Trophoblast cell (in vitro differentiated cells and primary cell): ENCODE data around the gene MITF.

Experiments used
- DNase-seq, 2 donors: peaks; one replicate each; pipeline ENCODE4 v3.0.0-alpha.2; 2016
- H2AFZ ChIP-seq: 2 replicates; pipeline ENCODE4 v1.6.1; 2013; ENCODE audit warnings: low read length, moderate library complexity, mild to moderate bottlenecking; ENCODE audit not compliant: insufficient read depth, poor library complexity
- H2AK5ac ChIP-seq: 2 replicates; pipeline ENCODE4 v1.6.1; 2013; ENCODE audit warnings: mild to moderate bottlenecking, low read length
- H2BK120ac ChIP-seq: 2 replicates; pipeline ENCODE4 v1.6.1; 2013; ENCODE audit warnings: low read length, mild to moderate bottlenecking, moderate library complexity; ENCODE audit not compliant: insufficient read depth, poor library complexity
- H2BK12ac ChIP-seq: 2 replicates; pipeline ENCODE4 v1.6.1; 2013; ENCODE audit warnings: mild to moderate bottlenecking, low read length, moderate library complexity
- H2BK5ac ChIP-seq: 2 replicates; pipeline ENCODE4 v1.6.1; 2013; ENCODE audit warnings: low read length, low read depth, moderate library complexity, mild to moderate bottlenecking; ENCODE audit not compliant: poor library complexity
- H3K14ac ChIP-seq: 2 replicates; pipeline ENCODE4 v1.6.1; 2013; ENCODE audit warnings: mild to moderate bottlenecking, low read length
- H3K18ac ChIP-seq: 2 replicates; pipeline ENCODE4 v1.6.1; 2013; ENCODE audit warnings: mild to moderate bottlenecking, low read length
- H3K23ac ChIP-seq: 2 replicates; pipeline ENCODE4 v1.6.1; 2013; ENCODE audit warnings: low read length
- H3K27ac ChIP-seq: 2 replicates; pipeline ENCODE4 v1.5.1; 2013; ENCODE audit warnings: low read depth, mild to moderate bottlenecking, inconsistent platforms, low read length, moderate library complexity
- H3K27me3 ChIP-seq: 2 replicates; pipeline ENCODE4 v1.6.1; 2013; ENCODE audit warnings: inconsistent platforms, mild to moderate bottlenecking, low read length, moderate library complexity; ENCODE audit not compliant: insufficient read depth
- H3K36me3 ChIP-seq, 2 experiments: 1 replicate in 1 of 2; 2 replicates in 1 of 2; pipeline ENCODE4 v1.6.1; 2013; ENCODE audit warnings: low read length in 2 of 2, mild to moderate bottlenecking in 2 of 2, moderate library complexity in 1 of 2; ENCODE audit not compliant: insufficient read depth in 2 of 2, control insufficient read depth in 1 of 2
- H3K4ac ChIP-seq: 2 replicates; pipeline ENCODE4 v1.6.1; 2013; ENCODE audit warnings: low read depth, mild to moderate bottlenecking, low read length, moderate library complexity
- H3K4me1 ChIP-seq, 2 experiments: 1 replicate in 1 of 2; 2 replicates in 1 of 2; pipeline ENCODE4 v1.6.1; 2013; ENCODE audit warnings: low read length in 2 of 2, mild to moderate bottlenecking in 2 of 2, moderate library complexity in 1 of 2; ENCODE audit not compliant: insufficient read depth in 2 of 2, control insufficient read depth in 1 of 2
- H3K4me2 ChIP-seq: 2 replicates; pipeline ENCODE4 v1.6.1; 2013; ENCODE audit warnings: inconsistent platforms, mild to moderate bottlenecking, low read length, moderate library complexity
- H3K4me3 ChIP-seq: 2 replicates; pipeline ENCODE4 v1.5.1; 2013; ENCODE audit warnings: mild to moderate bottlenecking, low read depth, low read length, inconsistent platforms
- H3K79me1 ChIP-seq: one replicate; pipeline ENCODE4 v1.6.1; 2013; ENCODE audit warnings: low read length
- H3K79me2 ChIP-seq: 2 replicates; pipeline ENCODE4 v1.6.1; 2013; ENCODE audit warnings: low read length, mild to moderate bottlenecking; ENCODE audit not compliant: control insufficient read depth, insufficient read depth, poor library complexity
- H3K9ac ChIP-seq: 2 replicates; pipeline ENCODE4 v1.6.1; 2013; ENCODE audit warnings: mild to moderate bottlenecking, low read length
- H3K9me3 ChIP-seq: 2 replicates; pipeline ENCODE4 v1.6.1; 2013; ENCODE audit warnings: low read depth, mild to moderate bottlenecking, control low read depth, inconsistent platforms, low read length; ENCODE audit not compliant: insufficient read depth
- H4K12ac ChIP-seq: 2 replicates; pipeline ENCODE4 v1.6.1; 2013; ENCODE audit warnings: low read depth, mild to moderate bottlenecking, low read length, moderate library complexity
- H4K8ac ChIP-seq: 2 replicates; pipeline ENCODE4 v1.6.1; 2013; ENCODE audit warnings: low read depth, mild to moderate bottlenecking, low read length, moderate library complexity
- H4K91ac ChIP-seq: one replicate; pipeline ENCODE4 v1.6.1; 2013; ENCODE audit warnings: low read depth, mild to moderate bottlenecking, low read length, moderate library complexity
- WGBS: extraction: QIAGEN DNeasy Blood & Tissue Kit; methylation state at CpG from one replicate; pipeline ENCODE4 v1.1.7; 2013; ENCODE audit warnings: missing lambda C conversion rate; ENCODE audit not compliant: insufficient read length, insufficient coverage; ENCODE audit errors: extremely low coverage; 5-methylcytosine and 5-hydroxymethylcytosine counted together

MITF gene

GRCh38 chr3:69888943-69889315, 149.7 kb downstream of the MITF start:
- Histone ChIP-seq H3K4me1 (no peaks in the 10 kb centered on the region), H4K8ac (no peak overlapping the region), H2BK12ac (no peak overlapping the region), H2BK120ac (no peak overlapping the region), H3K4me3 (no peak overlapping the region), H3K23ac (no peak overlapping the region), H3K79me2 (no peaks in the 10 kb centered on the region), H3K18ac (no peak overlapping the region), H3K4ac (no peak overlapping the region), H3K4me2 (no peak overlapping the region), H4K12ac (no peak overlapping the region), H3K27me3 (no peaks in the 10 kb centered on the region), H3K14ac (no peak overlapping the region), H3K27ac (no peak overlapping the region), H2AK5ac (no peak overlapping the region), H3K36me3 (no peaks in the 10 kb centered on the region), H3K79me1 (no peaks in the 10 kb centered on the region), H3K9ac (no peak overlapping the region), H2BK5ac (no peak overlapping the region), H3K9me3 (no peaks in the 10 kb centered on the region), H2AFZ (no peak overlapping the region), H4K91ac (no peak overlapping the region)
- DNase-seq: no peak
- no CpG with 5 or more reads among the region's 3 CpGs for WGBS

GRCh38 chr3:69890084-69890483, 150.8 kb downstream of the MITF start:
- no peak overlapping the region for H2AFZ ChIP-seq
- H3K79me1 ChIP-seq: no peaks in the 10 kb centered on the region
- H4K8ac ChIP-seq: no peak overlapping the region
- no peak overlapping the region for H2BK120ac ChIP-seq
- H3K27me3 ChIP-seq: no peaks in the 10 kb centered on the region
- H3K18ac ChIP-seq: no peak overlapping the region
- no peak overlapping the region for H2BK5ac ChIP-seq
- H2BK12ac ChIP-seq: no peak overlapping the region
- H3K14ac ChIP-seq: no peak overlapping the region
- no peak overlapping the region for H3K27ac ChIP-seq
- no peaks in the 10 kb centered on the region for H3K9me3 ChIP-seq
- H3K79me2 ChIP-seq: no peaks in the 10 kb centered on the region
- no peaks in the 10 kb centered on the region for H3K36me3 ChIP-seq
- DNase-seq: no peak
- H3K4ac ChIP-seq: no peak overlapping the region
- H3K9ac ChIP-seq: no peak overlapping the region
- H3K23ac ChIP-seq: no peak overlapping the region
- H4K91ac ChIP-seq: no peak overlapping the region
- H2AK5ac ChIP-seq: no peak overlapping the region
- WGBS: no CpG with 5 or more reads among the region's 4 CpGs
- no peak overlapping the region for H3K4me2 ChIP-seq
- H3K4me3 ChIP-seq: no peak overlapping the region
- no peak overlapping the region for H4K12ac ChIP-seq
- H3K4me1 ChIP-seq: no peaks in the 10 kb centered on the region

- DNase-seq: no peak
- no peak overlapping the region for H2BK12ac ChIP-seq
- H3K4me1 ChIP-seq: no peaks in the 10 kb centered on the region
- no peaks in the 10 kb centered on the region for H3K27me3 ChIP-seq
- no peak overlapping the region for H4K91ac ChIP-seq
- H2AFZ ChIP-seq: no peak overlapping the region
- H2BK120ac ChIP-seq: no peak overlapping the region
- H3K18ac ChIP-seq: no peak overlapping the region
- H3K4ac ChIP-seq: no peak overlapping the region
- no peaks in the 10 kb centered on the region for H3K79me2 ChIP-seq
- H3K9ac ChIP-seq: no peak overlapping the region
- H3K14ac ChIP-seq: no peak overlapping the region
- no peak overlapping the region for H4K8ac ChIP-seq
- H2AK5ac ChIP-seq: no peak overlapping the region
- H4K12ac ChIP-seq: no peak overlapping the region
- no peak overlapping the region for H3K4me3 ChIP-seq
- no peaks in the 10 kb centered on the region for H3K79me1 ChIP-seq
- no peak overlapping the region for H3K4me2 ChIP-seq
- no peak overlapping the region for H3K23ac ChIP-seq
- no peaks in the 10 kb centered on the region for H3K36me3 ChIP-seq
- no peak overlapping the region for H2BK5ac ChIP-seq
- no peak overlapping the region for H3K27ac ChIP-seq
- no CpG with 5 or more reads among the region's 2 CpGs for WGBS
- no peaks in the 10 kb centered on the region for H3K9me3 ChIP-seq
Observed at GRCh38 chr3:69890691-69891090, 151.4 kb downstream of the MITF start.

- H3K23ac ChIP-seq: no peak overlapping the region
- no peak overlapping the region for H3K4me3 ChIP-seq
- H3K79me2 ChIP-seq: no peaks in the 10 kb centered on the region
- H3K14ac ChIP-seq: no peak overlapping the region
- H4K12ac ChIP-seq: no peak overlapping the region
- H2BK12ac ChIP-seq: no peak overlapping the region
- DNase-seq: no peak
- no peak overlapping the region for H3K18ac ChIP-seq
- H3K27me3 ChIP-seq: no peaks in the 10 kb centered on the region
- no peak overlapping the region for H2AK5ac ChIP-seq
- no peaks in the 10 kb centered on the region for H3K36me3 ChIP-seq
- H3K4ac ChIP-seq: no peak overlapping the region
- no peak overlapping the region for H4K91ac ChIP-seq
- H2BK120ac ChIP-seq: no peak overlapping the region
- no peak overlapping the region for H3K4me2 ChIP-seq
- H2BK5ac ChIP-seq: no peak overlapping the region
- no peak overlapping the region for H3K9ac ChIP-seq
- no peaks in the 10 kb centered on the region for H3K4me1 ChIP-seq
- WGBS: no CpG with 5 or more reads among the region's 4 CpGs
- no peaks in the 10 kb centered on the region for H3K9me3 ChIP-seq
- no peak overlapping the region for H2AFZ ChIP-seq
- no peaks in the 10 kb centered on the region for H3K79me1 ChIP-seq
- no peak overlapping the region for H3K27ac ChIP-seq
- no peak overlapping the region for H4K8ac ChIP-seq
Observed at GRCh38 chr3:69892706-69893105, 153.4 kb downstream of the MITF start.
